HG02798 (cell line): ENCODE data around the gene MYDGF.

Experiments
- ATAC-seq: cut with Tn5 transposase; IDR thresholded peaks from one replicate; pipeline ENCODE4 v1.9.1; 2021; ENCODE audit warnings: mild to moderate bottlenecking; ENCODE audit not compliant: unreplicated experiment, poor library complexity

Gene MYDGF

DNA sequence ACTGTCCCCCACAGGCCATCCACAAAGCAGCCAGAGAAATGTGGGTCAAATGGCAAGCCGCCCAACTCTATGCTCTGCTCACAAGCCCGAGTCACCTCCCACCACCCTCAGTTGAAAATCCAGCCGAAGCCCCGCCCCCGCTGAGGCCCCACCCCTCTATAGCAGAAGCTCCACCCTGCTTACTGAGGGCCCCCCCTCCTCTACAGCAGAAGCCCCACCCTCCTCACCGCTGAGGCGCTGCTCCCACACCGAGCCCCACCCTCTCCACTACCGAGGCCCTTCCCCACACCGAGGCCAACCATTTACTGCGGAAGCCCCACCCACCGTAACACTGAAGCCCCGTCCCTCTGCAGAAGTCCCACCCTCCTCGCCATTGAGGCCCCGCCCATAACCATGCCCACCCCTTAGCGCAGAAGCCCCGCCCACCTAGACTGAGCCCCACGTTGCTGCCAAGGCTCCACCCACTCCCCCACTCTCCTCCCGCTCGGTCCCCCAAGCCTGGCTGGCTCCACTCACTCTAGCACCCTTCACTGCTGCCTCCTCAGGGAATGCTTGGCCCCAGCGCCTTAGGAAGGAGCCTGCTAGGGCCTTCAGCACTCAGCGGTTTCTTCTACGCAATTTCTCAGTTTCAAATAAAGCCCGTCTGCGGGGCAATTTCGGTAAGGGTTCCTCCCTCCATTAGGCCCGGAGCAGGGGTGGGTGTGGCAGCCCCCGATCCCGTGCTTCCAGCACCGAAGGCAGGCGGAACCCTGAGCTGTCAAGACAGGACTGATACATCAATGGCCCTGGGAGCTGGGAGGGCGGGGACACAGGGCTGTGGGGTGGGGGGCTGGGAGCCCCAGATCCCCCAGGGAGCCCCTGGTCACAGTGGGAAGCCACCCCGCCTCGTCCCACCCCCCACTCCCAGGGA is 9.0 kb upstream of the MYDGF start:
- ATAC-seq = no peak

DNA sequence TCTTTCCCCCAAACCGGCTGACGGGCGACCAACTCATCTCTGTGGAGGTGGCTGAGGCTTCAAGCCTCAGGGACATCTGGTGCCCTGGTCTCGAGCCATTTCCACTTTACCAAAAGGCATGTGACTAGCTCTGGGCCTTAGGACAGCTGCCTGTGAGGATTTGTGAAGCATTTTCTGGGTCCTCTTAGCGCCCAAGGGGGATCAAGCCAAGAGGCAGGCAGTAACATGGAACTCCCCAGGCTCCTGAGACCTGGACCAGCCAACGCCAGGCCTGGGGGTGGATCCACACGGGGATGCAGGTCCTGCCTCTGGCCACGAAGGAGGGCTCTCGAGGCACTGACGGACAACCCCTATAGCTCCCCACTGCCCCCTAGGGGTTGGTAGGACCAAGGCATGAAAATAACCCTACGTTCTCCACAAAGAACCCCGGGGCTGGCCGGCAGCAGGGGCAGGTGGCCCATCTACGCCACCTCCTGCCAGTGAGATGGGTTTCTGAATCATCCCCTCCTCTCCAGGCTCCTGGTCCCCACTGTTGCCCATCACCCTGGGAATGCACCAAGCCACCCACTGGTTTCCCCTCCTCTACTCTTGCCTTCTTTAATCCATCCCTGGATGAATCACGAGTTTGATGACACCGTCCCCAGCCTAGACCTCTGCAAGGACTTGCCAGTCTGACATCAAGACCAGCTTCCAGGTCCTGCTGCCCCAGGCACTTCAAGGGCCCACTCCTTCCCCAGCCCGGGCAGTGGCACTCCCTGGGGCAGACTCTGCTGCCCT is 7.0 kb upstream of the MYDGF start:
- no peak for ATAC-seq

DNA sequence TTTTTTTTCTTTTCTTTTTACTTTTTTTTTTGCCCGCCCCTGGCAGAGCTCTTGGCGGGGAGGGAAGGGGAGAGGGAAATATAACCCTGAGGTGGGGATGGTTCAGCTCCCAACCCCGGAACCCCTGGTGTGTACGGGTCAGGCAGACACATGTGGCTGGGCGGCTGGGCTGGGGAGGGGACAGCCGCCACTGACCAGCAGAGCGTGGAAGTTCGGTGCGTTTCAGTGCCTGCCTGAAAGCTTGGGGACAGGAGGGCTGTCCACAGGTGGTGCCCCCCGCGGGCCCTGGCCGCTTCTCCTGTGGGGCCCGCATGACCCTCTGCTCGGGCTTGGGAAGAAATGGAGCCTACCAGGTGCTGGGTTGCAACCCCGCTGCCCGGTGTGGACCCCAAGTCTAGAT is 5.2 kb upstream of the MYDGF start:
- ATAC-seq = no peak

DNA sequence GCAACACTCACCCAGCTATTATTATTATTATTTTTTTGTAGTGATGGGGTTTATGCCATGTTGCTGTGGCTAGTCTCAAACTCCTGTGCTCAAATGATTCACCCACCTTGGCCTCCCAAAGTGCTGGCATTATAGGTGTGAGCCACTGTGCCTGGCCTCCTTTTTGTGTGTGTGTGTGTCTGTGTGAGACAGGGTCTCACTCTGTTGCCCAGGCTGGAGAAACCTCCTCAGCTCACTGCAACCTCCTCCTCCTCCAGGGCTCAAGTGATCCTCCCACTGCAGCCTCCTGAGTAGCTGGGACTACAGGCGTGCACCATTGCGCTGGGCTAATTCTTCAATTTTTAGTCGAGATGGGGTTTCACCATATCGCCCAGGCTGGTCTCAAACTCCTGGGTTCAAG is 3.6 kb upstream of the MYDGF start:
- no peak for ATAC-seq

DNA sequence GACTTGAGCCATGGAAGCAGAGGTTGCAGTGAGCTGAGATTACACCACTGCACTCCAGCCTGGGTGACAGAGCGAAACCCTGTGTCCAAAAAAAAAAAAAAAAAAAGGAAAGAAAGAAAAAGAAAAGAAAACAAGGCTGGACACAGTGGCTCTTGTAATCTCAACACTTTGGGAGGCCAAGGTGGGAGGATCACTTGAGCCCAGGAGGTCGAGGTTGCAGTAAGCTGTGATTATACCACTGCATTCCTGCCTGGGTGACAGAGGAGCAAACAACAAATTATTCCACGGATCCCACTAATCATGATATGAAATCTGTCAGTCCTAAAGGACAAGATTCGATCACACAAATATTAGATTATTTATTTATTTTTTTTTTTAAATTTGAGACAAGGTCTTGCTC is 3.1 kb upstream of the MYDGF start:
- ATAC-seq = no peak

DNA sequence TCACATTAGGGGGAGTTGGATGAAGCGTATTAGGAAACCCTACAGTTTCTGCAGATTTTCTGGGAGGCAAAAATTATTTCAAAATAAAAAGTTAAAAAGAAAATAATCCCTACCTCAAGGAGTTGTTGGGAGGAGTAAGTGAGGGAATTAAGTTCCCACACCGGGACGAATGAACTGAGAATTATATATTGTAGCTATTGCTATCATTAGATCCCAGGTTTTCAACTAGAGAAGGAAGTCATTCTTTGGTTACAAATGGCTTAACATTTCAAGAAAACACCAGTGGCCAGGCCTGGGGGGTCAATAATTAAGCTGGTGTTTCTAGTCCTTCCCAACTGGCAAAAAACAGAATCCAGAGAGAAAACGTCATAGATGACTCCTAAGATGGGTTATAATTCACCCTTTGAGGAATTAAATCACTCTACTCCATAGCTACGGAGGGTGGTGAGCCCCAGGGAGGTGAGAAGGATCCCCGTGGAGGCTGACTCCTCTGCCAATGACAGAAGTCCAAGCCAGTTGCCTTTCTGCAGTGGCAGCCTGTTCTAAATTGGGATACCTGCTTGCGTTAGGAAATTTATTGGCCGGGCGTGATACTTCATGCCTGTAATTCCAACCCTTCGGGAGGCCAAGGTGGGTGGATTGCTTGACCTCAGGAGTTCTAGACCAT is 1.2 kb upstream of the MYDGF start:
- no peak for ATAC-seq

DNA sequence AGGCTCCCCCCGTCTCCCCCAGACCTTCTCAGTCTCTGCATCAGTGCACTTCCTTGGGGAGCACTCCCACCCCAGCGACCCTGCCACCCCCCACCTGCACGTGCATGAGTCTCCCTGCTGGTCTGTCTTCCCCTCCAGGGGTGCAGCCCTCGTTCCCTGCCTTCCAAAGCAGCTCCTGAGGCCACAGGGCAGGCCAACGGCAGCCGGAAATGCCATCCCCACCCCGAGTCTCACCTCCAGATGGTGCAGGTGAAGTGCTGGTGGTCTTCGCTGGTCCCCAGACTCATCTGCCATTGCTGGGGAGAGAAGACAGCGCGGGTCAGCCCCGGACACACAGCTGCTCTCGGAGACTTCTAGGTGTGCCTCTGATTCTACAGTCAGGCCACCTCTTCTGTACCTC is 5.5 kb downstream of the MYDGF start:
- ATAC-seq = no peak

DNA sequence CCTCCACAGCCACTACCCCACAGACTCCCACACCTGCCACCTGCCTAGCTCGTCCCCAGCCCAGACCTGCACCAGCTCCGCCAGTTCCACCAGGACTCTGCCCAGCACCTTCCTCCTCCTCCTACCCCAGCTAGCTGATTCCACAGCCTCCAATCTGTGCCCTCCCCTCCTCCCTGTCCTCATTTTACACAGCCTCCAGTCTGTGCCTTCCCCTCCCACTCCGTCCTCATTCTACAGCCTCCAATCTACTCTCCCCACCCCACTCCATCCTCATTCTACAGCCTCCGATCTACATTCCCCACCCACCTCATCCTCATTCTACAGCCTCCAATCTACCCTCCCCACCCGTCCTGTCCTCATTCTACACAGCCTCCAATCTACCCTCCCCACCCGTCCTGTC is 7.3 kb downstream of the MYDGF start:
- no peak for ATAC-seq

DNA sequence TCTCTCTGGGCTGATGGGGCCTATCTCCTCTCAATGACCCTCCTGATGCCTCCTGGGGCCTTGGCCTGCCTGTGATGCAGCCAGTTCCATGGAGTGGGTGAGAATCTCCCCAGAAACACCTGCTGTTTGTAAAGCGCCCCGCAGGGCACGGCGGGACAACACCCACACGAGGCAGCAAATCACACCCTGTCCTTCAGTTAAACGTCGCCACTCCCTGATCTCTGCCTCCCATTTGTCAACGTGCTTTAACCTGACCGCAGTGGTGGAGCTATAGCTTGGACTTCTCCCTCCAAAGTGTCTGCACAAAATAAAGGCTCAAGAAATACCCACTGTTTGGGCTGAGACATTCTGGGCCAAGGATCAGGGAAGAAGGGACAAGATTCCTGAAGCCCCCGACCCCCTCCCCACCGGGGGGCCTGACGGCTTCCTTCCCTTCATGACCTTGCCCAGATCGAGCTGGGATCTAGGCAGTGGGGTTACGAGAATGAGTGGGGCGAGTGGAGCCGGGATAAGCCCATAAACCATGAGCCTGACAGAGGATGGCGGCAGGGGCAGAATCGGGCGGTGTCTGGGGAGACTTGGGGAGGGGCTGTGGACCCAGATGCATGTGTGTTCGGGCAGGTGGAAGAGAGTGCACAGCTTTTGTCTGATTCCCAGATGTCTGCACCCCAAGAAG is 8.0 kb downstream of the MYDGF start:
- no peak for ATAC-seq

DNA sequence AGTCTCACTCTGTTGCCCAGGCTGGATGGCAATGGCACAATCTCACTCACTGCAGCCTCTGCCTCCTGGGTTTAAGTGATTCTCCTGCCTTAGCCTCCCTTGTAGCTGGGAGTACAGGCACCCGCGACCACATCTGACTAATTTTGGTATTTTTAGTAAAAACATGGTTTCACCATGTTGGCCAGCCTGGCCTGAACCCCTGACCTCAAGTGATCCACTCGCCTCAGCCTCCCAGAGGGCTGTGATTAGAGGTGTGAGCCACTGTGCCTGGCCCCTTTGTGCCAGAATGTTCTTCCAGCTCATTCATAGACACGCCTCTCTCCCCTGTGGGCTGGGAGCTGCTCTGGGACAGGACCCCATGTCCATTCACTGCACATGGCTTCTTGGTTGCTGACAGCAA is 9.1 kb downstream of the MYDGF start:
- no peak for ATAC-seq

DNA sequence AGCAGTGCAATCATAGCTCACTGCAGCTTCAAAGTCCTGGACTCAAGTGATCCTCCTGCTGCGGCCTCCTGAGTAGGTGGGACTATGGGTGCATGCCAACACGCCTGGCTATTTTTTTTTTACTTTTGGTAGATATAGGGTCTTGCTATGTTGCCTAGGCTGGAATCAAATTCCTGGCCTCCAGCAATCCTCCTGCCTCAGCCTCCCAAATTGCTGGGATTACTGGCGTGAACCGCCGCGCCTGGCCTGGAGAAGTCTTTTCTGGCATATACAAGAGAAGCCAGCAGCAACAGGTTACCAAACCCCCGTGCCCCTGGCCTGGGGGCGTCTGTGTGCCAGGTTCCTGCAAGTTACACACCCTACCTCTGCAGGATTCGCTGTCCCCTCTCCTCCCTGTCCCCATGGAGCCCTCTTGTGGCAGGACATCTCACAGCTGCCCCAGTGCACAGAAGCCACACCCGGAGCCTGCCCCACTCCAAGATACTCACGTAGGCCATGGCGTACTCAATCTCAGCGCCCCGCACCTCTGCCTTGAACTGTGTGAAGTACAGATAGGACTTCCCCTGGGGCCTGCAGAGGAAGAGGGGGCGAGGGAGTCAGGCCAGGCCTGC is 9.9 kb downstream of the MYDGF start:
- no peak for ATAC-seq

DNA sequence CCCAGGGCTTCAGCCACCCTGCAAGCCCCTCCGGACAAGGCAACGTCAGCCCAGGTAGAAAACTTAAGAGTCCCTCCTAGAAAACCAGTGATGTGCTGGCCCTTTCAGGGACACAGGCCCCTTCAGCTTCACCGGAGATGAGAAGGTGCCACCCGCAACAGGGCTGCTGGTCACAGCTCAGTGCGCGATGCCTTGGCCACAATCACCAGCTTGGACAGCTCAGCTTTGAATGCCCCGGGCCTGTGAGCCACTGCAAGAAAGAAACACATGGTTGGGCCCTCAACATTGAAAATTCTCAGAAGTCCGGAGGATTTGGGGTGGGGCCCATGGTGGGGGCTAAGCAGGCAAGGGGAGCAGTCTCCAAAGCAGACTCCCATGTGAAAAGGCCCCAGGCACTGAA is 12.3 kb downstream of the MYDGF start:
- ATAC-seq = no peak

DNA sequence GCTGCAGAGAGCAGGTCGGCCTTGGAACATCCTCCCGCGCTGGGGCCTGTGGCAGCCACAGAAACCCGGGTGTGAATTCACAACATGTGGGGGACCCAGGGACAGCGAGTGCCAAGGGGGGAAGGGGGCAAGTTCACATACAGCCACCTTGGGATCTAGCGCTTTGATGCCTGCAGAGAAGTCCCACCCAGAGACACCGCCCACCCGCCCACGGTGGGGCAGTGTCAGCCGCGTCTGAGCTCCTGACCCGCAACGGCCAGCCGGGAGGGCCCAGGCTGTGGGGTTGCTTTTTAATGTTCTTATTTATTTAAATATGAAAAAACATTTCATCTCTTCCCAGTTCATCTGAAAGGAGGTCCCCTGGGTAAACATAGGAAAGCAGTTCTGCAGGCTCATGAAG is 12.9 kb downstream of the MYDGF start:
- ATAC-seq = no peak

DNA sequence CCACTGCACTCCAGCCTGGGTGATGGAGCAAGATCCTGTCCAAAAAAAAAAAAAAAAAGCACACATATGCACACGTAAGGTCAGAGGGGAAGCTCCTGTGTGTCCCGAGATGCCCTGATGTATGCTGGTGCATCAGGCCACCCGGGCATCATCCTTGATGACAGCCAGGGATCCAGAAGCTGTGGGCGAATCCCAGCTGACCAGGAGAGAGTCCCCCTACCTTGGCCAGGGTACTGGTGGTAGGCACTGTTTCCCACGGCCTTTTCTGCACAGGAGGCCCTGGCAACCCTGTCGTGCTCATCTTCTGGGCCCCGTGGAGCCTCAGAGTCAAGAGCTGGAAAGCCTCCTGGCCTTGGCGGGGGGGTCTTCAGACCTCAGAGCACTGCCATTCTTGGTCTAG is 14.0 kb downstream of the MYDGF start:
- no peak for ATAC-seq

DNA sequence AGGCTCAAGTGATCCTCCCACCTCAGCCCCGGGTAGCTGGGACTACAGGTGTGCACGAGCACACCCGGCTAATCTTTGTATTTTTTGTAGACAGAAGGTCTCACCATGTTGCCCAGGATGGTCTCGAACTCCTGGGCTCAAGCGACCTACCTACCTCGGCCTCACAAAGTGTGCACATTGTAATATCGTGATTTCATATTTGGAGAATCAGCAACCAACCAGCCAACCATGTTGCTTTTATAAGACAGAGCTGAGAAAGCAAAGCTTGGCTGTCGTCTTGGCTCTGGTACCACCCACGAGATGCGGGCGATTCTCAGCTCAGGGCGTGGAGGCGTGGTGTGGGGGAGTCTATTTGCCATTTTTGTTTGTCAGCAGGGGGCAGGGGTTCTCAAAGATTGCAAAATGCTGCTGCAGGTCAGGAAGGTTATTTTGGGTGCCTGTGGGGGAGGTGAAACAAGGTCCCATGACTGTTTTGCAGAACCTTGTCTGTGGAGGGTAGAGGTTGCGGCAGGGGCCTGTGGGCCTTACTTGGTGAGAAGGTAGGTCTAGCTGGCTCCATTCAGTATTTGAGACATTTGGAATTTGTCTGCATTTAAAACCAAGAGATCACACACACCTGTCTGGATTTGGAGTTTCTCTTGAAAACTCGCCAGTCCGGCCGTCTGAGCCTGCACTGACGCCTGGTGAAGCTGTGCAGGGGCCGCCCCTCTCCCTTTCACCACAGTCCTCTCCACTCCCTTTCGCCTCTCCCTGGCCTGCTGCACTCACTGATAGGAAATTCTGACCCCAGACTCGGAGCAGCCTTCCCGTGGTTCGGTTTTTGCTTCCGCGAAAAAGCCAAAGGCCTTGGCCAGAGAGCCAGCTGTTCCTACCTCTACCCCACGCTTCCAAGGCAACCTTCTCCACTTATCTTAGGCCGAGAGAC is 15.4 kb downstream of the MYDGF start:
- ATAC-seq = no peak

DNA sequence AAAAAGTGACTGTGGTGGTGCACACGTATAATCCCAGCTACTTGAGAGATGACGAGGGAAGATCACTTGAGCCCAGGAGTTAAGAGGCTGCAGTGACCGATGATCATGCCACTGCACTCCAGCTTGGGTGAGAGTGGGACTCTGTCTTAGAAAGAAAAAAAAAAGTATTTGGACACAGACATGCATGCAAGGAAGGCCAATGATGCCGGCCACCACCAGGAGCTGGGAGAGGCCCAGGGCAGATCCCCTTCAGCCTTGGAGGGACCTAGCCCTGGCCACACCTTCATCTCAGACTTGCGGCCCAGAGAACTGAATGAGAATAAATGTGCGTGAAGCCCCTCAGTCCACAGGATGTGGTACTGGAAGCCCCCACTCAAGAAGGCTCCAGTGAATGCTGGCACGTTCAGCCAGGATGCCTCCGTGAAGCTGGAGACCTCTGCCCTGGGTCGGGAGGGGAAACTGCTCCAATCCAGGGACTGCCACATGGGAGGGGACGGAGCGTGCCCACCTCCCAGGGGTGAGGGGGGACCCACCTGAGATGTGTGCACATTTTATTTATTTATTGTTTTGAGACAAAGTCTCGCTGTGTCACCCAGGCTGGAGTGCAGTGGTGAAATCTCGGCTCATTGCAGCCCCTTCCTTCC is 16.2 kb downstream of the MYDGF start:
- no peak for ATAC-seq

DNA sequence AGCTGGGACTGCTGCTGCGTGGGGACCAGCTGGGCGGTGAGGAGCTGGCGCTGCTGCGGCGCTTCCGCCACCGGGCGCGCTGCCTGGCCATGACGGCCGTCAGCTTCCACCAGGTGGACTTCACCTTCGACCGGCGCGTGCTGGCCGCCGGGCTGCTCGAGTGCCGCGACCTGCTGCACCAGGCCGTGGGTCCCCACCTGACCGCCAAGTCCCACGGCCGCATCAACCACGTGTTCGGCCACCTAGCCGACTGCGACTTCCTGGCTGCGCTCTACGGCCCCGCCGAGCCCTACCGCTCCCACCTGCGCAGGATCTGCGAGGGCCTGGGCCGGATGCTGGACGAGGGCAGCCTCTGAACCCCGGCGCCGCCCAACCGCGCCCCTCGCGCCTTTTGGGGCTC is 18.1 kb downstream of the MYDGF start:
- ATAC-seq = no peak

DNA sequence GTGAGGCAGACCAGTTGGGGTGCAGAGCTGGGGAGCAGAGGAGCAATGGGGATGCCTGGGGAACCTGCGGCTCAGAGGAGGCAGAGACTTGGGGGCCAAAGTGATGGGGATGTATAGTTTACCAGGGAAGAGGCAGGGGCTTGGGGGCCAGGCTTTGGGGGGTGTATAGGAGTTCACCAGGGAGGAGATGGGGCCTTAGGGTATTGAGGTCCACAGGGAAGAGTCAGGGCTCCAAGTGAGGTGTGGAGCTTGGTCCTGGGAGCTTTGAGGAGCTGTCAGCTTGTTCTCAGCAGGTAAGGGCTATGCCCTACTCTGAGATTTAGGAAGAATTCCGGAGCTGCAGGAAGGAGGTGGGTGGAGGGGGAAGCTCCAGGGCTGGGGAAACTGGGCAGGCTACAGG is 20.0 kb downstream of the MYDGF start:
- ATAC-seq = no peak
